Frontal cortex (tissue), 4 donors: ENCODE results near the gene KRTAP5-10. TPM values are rescaled to one million over a fixed set of nuclear protein-coding genes. Genes with fewer than 3 reads are reported as not detected.
A peak's percentile ranks its signal among the peaks of the same experiment; 100 is the strongest.
"Not testable (repeated sequence)": the region's sequence is repeated elsewhere in the genome, so short reads cannot be mapped to it uniquely, and the experiment has no call there.

ENCODE experiments used
- DNase-seq, 2 donors: peaks; one replicate each; pipeline ENCODE4 v3.0.0; 2012; ENCODE audit warnings: low spot score in 2 of 2
- FAIRE-seq: peaks from 2 replicates; lab custom pipeline; 2012; peaks lifted over from hg19 to GRCh38; lab: Jason Lieb, UNC
- small RNA-seq: library from RNA; depleted of rRNA; stranded (forward); fragments of <200 nt; gene quantifications from one replicate; pipeline ENCODE3, GENCODE V24; 2014
- total RNA-seq: library from RNA; depleted of rRNA; stranded (reverse); fragments of >200 nt; gene quantifications from one replicate; pipeline ENCODE4 v1.2.3, GENCODE V29; 2014
- donor health status: control.
- donor health status: control.
- donor health status: control.

KRTAP5-10 gene
- total RNA-seq, 1 donor from 2014 or later = not detected

GRCh38 chr11:71588822-71589545, 23.6 kb downstream of the KRTAP5-10 start:
- DNase-seq, FAIRE-seq: not testable (repeated sequence)

- DNase-seq, FAIRE-seq: not testable (repeated sequence)
Measured at GRCh38 chr11:71589546-71589920, 24.2 kb downstream of the KRTAP5-10 start.

GRCh38 chr11:71603221-71603620, 37.9 kb downstream of the KRTAP5-10 start:
- DNase-seq, FAIRE-seq: not testable (repeated sequence)

- not testable (repeated sequence) for DNase-seq, FAIRE-seq
Measured at GRCh38 chr11:71604798-71605488, 39.6 kb downstream of the KRTAP5-10 start.

- FAIRE-seq, DNase-seq: not testable (repeated sequence)
Measured at GRCh38 chr11:71606853-71607519, 41.6 kb downstream of the KRTAP5-10 start.

GRCh38 chr11:71607520-71608216, 42.3 kb downstream of the KRTAP5-10 start:
- FAIRE-seq, DNase-seq: not testable (repeated sequence)

- DNase-seq, FAIRE-seq: not testable (repeated sequence)
Measured at GRCh38 chr11:71608272-71608671, 42.9 kb downstream of the KRTAP5-10 start.

- not testable (repeated sequence) for DNase-seq
- peak; percentile 74 for FAIRE-seq
Measured at GRCh38 chr11:71611218-71611910, 46.0 kb downstream of the KRTAP5-10 start.

GRCh38 chr11:71613931-71614330, 48.6 kb downstream of the KRTAP5-10 start:
- DNase-seq, FAIRE-seq: not testable (repeated sequence)

- DNase-seq, FAIRE-seq: not testable (repeated sequence)
Measured at GRCh38 chr11:71614366-71614917, 49.1 kb downstream of the KRTAP5-10 start.

GRCh38 chr11:71615003-71615402, 49.6 kb downstream of the KRTAP5-10 start:
- not testable (repeated sequence) for DNase-seq, FAIRE-seq

Small RNAs within 50 kb of the gene (small RNA-seq; reads per million reads assigned to genes)
- gene AP000867.1 (not detected), gene KRTAP5-14P (not detected)

Other genes with a start within 250 kb of the KRTAP5-10 start
- gene DHCR7, start 117.2 kb upstream of the KRTAP5-10 start, total RNA-seq = 35.9 TPM
- 20.0 TPM for gene NADSYN1, start 112.4 kb upstream of the KRTAP5-10 start, total RNA-seq
- under 0.01 TPM for gene KRTAP5-7, start 38.3 kb upstream of the KRTAP5-10 start, total RNA-seq
- not detected for gene KRTAP5-8, start 27.5 kb upstream of the KRTAP5-10 start, total RNA-seq
- not detected for gene KRTAP5-9, start 17.1 kb upstream of the KRTAP5-10 start, total RNA-seq
- gene KRTAP5-11, start 17.3 kb downstream of the KRTAP5-10 start, total RNA-seq = not detected